Erythroblast (primary cell): ENCODE results near the gene SZT2.
"Not testable (repeated sequence)": the region's sequence is repeated elsewhere in the genome, so short reads cannot be mapped to it uniquely, and the experiment has no call there.

Experiments used
- GATA1 ChIP-seq: IDR thresholded peaks from 2 replicates; pipeline ENCODE4 v1.6.1; 2011; ENCODE audit warnings: low read depth, mild to moderate bottlenecking, control low read depth, low read length, moderate library complexity
- POLR2A ChIP-seq: IDR thresholded peaks from 2 replicates; pipeline ENCODE4 v1.6.1; 2011; ENCODE audit warnings: mild to moderate bottlenecking, low read length

DNA sequence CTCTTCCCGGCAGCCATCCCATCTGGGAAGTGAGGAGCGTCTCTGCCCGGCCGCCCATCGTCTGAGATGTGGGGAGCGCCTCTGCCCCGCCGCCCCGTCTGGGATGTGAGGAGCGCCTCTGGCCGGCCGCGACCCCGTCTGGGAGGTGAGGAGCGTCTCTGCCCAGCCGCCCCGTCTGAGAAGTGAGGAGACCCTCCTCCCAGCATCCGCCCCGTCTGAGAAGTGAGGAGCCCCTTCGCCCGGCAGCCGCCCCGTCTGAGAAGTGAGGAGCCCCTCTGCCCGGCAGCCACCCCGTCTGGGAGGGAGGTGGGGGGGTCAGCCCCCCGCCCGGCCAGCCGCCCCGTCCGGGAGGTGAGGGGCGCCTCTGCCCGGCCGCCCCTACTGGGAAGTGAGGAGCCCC lies 112.1 kb downstream of the SZT2 start:
- not testable (repeated sequence) for TF ChIP-seq POLR2A, GATA1
